HG03159 (cell line): ENCODE data around the gene CELSR1.

Experiments used
- ATAC-seq: cut with Tn5 transposase; IDR thresholded peaks from one replicate; pipeline ENCODE4 v1.9.1; 2021; ENCODE audit warnings: mild to moderate bottlenecking, moderate library complexity; ENCODE audit not compliant: unreplicated experiment

The CELSR1 gene

GRCh38 chr22:46381142-46381541, 156.3 kb downstream of the CELSR1 start:
- no peak for ATAC-seq

GRCh38 chr22:46380581-46380980, 156.8 kb downstream of the CELSR1 start:
- no peak for ATAC-seq

GRCh38 chr22:46380069-46380468, 157.4 kb downstream of the CELSR1 start:
- no peak for ATAC-seq

- ATAC-seq = no peak
These were observed 158.1 kb downstream of the CELSR1 start for GRCh38 chr22:46379066-46379930.

GRCh38 chr22:46378426-46379065, 158.9 kb downstream of the CELSR1 start:
- no peak for ATAC-seq

GRCh38 chr22:46377525-46378425, 159.6 kb downstream of the CELSR1 start:
- no peak for ATAC-seq

GRCh38 chr22:46376908-46377524, 160.4 kb downstream of the CELSR1 start:
- no peak for ATAC-seq

- ATAC-seq = no peak
These were observed 161.3 kb downstream of the CELSR1 start for GRCh38 chr22:46376111-46376510.

GRCh38 chr22:46374663-46375474, 162.6 kb downstream of the CELSR1 start:
- no peak for ATAC-seq

GRCh38 chr22:46373921-46374662, 163.3 kb downstream of the CELSR1 start:
- no peak for ATAC-seq

- ATAC-seq = no peak
These were observed 164.3 kb downstream of the CELSR1 start for GRCh38 chr22:46373159-46373558.

- no peak for ATAC-seq
These were observed 164.7 kb downstream of the CELSR1 start for GRCh38 chr22:46372686-46373085.

GRCh38 chr22:46371623-46372226, 165.7 kb downstream of the CELSR1 start:
- no peak for ATAC-seq

- ATAC-seq = no peak
These were observed 166.7 kb downstream of the CELSR1 start for GRCh38 chr22:46370584-46371291.

- ATAC-seq = no peak
These were observed 167.5 kb downstream of the CELSR1 start for GRCh38 chr22:46369716-46370583.

- no peak for ATAC-seq
These were observed 168.3 kb downstream of the CELSR1 start for GRCh38 chr22:46368871-46369715.
